GM18502 (cell line): Measurements from ENCODE around the gene RAI2.

Source experiments
- ATAC-seq: cut with Tn5 transposase; IDR thresholded peaks from one replicate; pipeline ENCODE4 v1.9.1; 2021; ENCODE audit warnings: mild to moderate bottlenecking; ENCODE audit not compliant: unreplicated experiment, poor library complexity

RAI2 gene

DNA sequence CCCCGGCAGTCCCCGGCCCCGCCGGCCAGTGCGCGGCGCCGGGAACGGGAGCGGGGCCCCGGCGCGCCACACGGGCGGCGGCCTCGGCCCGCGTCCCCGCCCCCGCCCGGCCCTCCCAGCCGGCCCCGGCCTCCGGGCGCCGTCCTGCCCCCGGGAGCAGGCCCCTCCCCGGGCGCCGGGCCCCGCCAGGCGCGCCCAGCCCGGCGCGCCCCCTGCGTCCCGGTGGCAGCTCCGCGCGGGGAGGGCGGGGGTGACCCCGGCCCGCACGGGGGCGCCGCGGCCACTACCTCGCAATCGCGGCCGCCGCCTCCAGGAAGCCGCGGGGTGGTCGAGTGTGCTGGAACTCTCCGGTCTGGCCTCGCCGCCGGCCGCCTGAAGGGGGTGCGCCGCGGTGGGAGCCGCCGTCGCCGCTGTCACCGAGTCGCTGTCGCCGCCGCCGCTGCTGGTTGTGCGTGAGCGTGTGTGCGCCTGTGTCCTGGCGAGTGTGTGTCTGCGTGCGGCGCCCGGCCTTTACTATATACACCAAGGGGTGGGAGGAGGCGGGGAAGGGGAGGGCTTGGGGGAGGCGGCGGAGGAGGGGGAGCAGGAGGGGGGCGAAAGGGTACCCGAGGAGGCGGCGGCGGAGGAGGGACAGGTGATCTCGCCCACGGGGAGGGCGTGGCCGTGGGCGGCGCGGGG, at the start of gene RAI2:
RAI2 (minus strand) TSS at position 488 of the 678 bp plus-strand sequence. CDS start 59,288 bp downstream, outside the sequence.
- ATAC-seq, result no peak

DNA sequence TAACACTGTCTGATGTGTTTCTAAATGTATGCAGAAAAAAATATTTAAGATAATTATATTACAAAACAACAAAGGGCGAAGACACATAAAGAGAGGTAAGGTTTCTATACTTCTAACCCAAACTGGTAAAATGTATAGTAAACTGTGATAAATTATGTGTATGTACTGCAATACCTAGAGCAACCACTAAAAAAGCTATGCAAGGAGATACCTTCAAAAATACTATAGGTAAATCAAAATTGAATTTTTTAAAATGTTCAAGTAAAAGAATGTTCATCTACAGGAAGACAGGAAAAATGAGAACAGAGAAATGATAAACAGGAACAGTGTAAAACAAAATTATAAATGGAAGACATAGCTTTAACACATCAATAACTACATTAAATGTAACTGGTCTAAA, 27.3 kb upstream of the RAI2 start:
- ATAC-seq, result no peak

- no peak for ATAC-seq
Measured at GRCh38 chrX:17882680-17883079, 21.6 kb upstream of the RAI2 start.

GRCh38 chrX:17878028-17878670, 17.1 kb upstream of the RAI2 start:
- ATAC-seq, result no peak

DNA sequence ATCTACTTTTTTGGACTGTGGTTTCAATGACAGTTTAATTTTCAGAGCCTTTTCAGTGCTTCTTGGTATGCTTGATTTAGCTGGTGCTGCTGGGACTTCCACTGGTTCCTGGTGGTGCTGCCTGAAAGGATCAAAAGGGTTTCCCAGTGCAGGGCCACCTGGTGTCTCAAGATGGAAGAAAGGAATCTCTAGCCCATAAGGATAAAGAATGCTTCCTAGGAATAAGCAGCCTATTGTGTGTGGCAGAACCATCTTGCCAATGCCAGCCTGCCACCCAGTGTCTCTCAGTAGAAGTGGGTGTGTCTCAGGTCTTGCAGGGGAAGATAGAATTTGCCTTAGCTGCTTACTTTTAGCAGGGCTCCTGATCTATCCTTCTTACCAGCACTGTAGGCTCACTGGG, 15.0 kb upstream of the RAI2 start:
- no peak for ATAC-seq

DNA sequence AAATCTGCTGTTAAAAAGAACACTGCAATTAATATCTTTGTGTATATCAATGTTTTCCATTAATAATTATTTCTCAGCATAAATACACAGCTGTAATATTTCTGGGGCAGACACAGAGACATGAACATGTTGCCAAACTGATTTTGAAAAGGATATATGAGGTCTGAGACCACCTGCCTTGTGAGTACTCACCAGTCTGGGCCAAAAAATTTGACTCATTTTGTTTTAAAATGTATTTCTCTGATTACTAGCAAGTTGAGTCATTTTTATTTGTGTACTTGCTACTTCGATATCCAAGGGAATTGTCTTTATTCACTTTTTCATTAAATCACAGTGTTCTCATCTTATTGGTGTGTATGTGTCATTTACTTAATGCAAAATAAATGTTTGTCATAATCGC, 8.5 kb upstream of the RAI2 start:
- ATAC-seq, result no peak

DNA sequence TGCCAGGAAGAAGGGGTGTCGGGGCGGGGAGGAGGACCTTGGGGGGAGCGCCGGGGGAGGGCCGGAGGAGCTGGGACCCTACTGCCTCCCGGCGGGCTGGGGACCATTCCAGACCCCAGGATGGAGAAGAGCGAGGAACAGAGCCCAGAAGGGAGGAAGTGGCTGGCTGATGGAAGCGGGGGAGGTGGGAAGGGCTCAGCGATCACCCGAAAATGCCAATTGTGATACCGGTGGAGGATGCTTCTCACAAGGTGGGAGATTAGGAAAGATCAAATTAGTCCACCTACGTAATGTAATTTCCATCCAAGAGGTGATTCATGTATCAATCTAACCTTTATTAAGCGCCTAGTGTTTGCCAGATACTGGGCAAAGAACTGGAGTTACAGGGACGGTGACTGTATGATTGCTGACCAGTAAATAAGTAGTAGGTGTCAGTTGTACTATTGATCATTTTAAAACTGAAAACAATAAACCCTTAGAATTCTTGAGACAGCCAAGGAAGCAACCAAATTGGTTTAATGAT, 452 bp upstream of the RAI2 start:
- ATAC-seq, result no peak

DNA sequence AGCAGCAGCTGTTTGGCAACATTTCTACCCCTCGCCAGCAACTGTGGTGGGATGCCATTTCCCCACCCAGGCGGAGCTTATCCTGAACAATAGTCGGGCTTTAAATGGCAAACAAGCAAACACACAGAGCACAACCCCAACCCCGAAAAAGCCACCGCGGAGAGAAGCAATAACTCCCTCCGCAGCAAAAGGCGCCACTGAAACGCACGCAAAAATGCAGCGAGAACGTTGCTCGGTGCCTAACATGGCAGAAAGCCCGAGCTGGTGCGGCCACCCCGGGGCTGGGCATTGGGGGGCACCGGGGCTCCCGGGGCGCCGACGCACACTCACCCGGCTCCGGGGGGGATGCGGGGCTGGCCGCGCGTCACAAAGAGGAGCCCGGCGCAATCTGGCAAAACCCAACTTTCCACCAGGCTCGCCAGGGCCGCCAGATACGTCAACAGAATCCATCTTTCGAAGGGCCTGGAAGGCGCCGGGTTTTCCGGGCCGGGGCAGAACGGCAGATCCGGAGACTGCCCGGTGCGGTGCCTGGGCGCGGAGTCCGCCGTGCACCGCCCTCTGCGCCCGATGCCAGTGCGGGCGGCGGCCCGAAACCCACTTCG, 818 bp downstream of the RAI2 start:
- no peak for ATAC-seq

- ATAC-seq, result no peak
Measured at GRCh38 chrX:17859609-17860178, 1.4 kb downstream of the RAI2 start.

- no peak for ATAC-seq
Measured at GRCh38 chrX:17854531-17854930, 6.6 kb downstream of the RAI2 start.

DNA sequence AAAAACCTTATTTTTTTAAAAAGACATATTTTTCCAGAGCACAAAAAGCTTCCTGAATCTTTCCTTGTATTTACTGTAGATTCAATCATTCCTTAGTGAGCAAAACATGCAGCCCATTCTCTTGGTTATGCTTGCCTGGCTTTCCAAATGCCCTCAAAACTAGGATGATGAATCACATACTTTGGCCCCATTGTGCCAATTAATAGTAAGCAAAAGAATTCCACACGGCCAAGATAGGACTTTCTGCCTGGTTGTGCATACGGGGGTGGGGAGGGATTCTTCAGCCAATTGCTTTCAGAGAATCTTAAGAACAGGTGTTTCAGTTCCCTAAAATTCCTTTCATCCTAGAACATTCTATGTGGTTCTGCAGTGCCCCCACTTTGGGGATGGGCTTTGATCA, 7.0 kb downstream of the RAI2 start:
- ATAC-seq, result no peak

GRCh38 chrX:17851874-17852273, 9.2 kb downstream of the RAI2 start:
- ATAC-seq, result no peak

DNA sequence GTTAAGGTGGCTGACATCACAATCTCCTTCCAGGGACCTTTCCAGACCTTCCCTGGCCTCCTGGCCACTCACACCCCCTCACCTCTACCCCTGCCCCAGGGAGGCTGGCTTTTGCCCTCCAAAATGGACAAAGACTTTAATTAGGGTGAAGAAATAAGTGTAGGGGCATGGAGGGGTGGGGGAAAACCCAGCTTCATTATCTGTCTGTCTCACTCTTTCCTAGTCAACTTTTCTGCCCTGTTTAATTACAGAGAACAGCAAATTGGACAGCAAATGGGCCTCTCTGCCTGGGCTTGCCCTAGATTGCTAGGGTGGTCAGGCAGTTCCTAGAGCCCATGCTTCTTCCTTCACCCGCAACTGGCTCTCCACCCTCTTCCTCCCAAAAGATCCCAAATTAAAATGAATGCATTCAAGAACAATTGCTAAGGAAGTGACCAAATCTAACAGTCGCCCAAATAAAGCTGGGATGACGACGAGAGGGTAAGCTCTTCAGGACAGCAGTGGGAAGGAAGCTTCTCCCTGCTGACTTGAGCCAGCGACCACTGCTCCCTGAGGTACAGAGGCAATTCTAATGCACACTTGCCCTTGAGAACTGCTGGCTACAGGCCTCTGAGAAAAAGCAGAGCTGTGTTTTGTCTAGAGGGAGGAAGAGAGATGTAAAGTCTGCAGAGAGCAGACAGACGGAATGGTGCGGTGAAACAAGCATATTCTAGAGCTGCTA, 12.4 kb downstream of the RAI2 start:
- no peak for ATAC-seq

DNA sequence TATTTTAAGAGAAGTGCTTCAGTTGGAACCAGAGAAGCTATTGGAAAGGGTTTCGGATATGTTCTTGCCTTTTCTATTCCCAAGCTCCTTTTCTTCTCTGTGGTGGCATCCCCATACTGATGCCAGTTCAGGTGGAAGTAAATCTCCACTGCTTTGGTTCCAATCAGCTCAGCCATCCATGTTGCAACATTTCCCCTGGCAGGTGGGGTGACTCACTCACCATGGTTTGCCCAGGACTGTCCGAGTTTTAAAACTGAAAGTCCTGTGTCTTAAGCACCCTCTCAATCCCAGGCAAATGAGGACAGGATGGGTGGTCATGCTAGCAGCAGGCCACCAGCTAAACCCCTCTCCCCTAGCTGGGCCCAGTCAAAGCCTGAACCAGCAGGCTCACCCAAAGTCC, 15.1 kb downstream of the RAI2 start:
- no peak for ATAC-seq

GRCh38 chrX:17844236-17844635, 16.9 kb downstream of the RAI2 start:
- ATAC-seq, result no peak

DNA sequence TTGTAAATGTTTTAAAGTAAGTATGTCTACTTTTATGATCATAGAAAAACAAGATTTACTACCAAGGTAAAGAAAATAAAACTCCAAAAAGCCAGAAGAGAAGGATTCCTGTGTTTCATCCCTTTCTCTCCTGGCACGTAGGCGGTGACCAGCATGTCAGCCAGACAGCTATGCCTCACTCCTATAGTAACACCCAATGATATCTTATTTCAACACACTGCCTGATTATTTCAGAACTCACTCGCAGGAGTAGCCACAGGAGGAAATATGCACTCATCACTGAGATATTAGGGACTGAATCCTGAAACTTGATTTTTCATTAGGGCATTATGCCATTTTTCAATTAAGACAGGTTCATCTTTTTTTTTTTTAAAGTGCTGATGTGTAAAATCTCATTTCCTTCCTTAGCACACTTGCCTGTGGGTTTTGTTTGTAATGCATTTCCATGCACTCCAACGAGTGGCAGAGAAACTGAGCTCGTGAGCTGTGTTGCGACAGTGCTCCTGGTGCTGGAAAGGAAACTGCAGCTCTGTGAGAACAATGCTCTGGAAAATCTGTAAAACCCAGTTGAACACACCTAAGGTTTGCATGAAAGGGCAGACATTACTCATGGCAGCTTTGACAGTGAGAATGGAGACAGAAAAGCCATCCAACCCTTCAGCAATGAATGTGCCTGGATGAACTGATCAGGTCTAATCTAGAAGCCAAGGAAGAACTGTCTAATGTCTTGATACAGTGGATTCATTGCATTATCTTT, 18.2 kb downstream of the RAI2 start:
- ATAC-seq, result no peak

- ATAC-seq, result no peak
Measured at GRCh38 chrX:17839269-17839668, 21.8 kb downstream of the RAI2 start.

- ATAC-seq, result no peak
Measured at GRCh38 chrX:17836830-17837229, 24.3 kb downstream of the RAI2 start.

GRCh38 chrX:17833954-17834353, 27.1 kb downstream of the RAI2 start:
- ATAC-seq, result no peak

DNA sequence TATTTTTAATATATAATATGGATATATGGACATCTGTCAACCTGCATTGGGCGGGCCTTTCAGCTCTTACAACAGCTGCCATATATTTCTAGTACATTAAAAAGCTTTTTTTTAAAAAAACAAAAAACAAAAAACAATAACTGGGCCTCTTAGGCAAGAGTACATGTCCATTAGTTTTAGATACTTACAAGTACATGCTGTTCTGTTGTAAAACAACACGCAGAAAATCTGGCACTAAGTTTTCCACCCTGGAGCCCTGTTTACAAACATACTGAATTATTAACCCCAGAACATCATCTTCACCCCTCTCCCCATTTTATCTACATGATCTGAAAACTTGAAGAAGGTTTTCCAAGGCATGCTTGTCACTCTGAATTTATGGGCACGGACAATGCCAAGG, 29.8 kb downstream of the RAI2 start:
- ATAC-seq, result no peak
